Measurements from ENCODE around the gene MAN1C1. TPM values are rescaled to one million over a fixed set of nuclear protein-coding genes. Genes with fewer than 3 reads are reported as not detected.

The MAN1C1 gene
- polyA plus RNA-seq, 1 of the 3 experiments (the other 2 are of a cell fraction), result 0.20 TPM

DNA sequence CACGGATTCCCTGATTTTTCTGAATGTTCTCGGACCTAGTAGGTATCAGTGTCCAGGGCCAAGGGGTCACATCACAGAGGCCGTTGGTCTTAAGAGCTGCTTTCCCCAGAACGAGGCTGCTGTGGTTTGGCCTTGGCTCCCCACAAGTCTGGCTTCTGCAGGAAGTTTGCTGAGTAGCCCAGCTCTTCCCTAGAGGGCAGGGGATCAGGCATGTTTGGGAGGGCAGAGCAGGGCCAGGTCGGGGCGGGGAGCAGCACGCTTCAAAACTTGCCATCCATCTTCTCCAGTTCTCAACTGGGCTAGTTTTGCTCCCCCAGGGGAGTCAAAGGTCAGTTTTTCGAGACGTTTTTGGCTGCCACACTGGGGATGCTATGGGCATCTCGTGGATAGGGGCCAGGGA lies 37.0 kb downstream of the MAN1C1 start:
- Histone ChIP-seq H3K9ac (no peak overlapping the region), H3K4me1 (ENCODE audit: control insufficient read depth in 1 of 2, insufficient read depth in 2 of 2, low read depth in 1 of 2, low read length in 1 of 2) (peaks cover 0 to 3% of the 10 kb centered on the region in 2 experiments; a peak in 1 of 4 replicates), H3K4me2 (no peak overlapping the region), H3K9me3 (no peaks in the 10 kb centered on the region), H3K4me3 (ENCODE audit: low read depth in 2 of 2, low read length in 1 of 2) (no peak overlapping the region), H3K27ac (ENCODE audit: low read depth in 2 of 2, low read length in 1 of 2) (no peak overlapping the region), H3K9me2 (no peaks in the 10 kb centered on the region), H3K36me3 (replicated peaks in 1 of 2; ENCODE audit: control insufficient read depth in 1 of 2, insufficient read depth in 2 of 2, low read length in 1 of 2) (no peaks in the 10 kb centered on the region), H3K79me2 (ENCODE audit: insufficient read depth) (no peaks in the 10 kb centered on the region), H3K27me3 (ENCODE audit: insufficient read depth) (peaks cover 17% of the 10 kb centered on the region; the same call in 1 of the 2 replicates), H2AFZ (ENCODE audit: low read depth) (no peak overlapping the region), H4K20me1 (ENCODE audit: insufficient read depth) (no peaks in the 10 kb centered on the region), H3F3A (replicated peaks; ENCODE audit: insufficient read depth) (no peaks in the 10 kb centered on the region)
- DNase-seq, result peak; percentile 7
- WGBS (ENCODE audit: low lambda C conversion rate), result 36% methylated on average over 5 of the region's 10 CpGs
- ChIA-PET CTCF (interaction anchor here (0.6 to 1.5 kb wide), 4 partner anchors 35 to 59 kb away, joined by 3 to 6 read pairs (median 4); no protein-coding TSS in a partner anchor), POLR2A (no interaction called here)
- TF ChIP-seq POLR2AphosphoS5 (IDR thresholded peaks at IDR 0.05; ENCODE audit: low read depth, low read length) (no peak), TEAD4 (IDR thresholded peaks at IDR 0.05; ENCODE audit: borderline replicate concordance, insufficient read depth) (no peak), RAD21 (IDR thresholded peaks at IDR 0.05; ENCODE audit: low read length) (no peak), YY1 (IDR thresholded peaks at IDR 0.05; ENCODE audit: low read depth) (no peak), MXI1 (IDR thresholded peaks at IDR 0.05; ENCODE audit: low read depth, low read length) (no peak), MAX (IDR thresholded peaks at IDR 0.05; ENCODE audit: low read depth) (no peak), TAF1 (IDR thresholded peaks at IDR 0.05; ENCODE audit: borderline replicate concordance, low read depth, low read length) (no peak), TCF12 (IDR thresholded peaks at IDR 0.05) (no peak), SIN3A (IDR thresholded peaks at IDR 0.05; ENCODE audit: borderline replicate concordance, low read depth, low read length) (no peak), CHD2 (IDR thresholded peaks at IDR 0.05; ENCODE audit: low read length, partially characterized antibody) (no peak), FOXM1 (IDR thresholded peaks at IDR 0.05; ENCODE audit: low read depth) (no peak), FOSL2 (IDR thresholded peaks at IDR 0.05; ENCODE audit: borderline replicate concordance, low read depth) (no peak)
- TF ChIP-seq, protein P1, sequence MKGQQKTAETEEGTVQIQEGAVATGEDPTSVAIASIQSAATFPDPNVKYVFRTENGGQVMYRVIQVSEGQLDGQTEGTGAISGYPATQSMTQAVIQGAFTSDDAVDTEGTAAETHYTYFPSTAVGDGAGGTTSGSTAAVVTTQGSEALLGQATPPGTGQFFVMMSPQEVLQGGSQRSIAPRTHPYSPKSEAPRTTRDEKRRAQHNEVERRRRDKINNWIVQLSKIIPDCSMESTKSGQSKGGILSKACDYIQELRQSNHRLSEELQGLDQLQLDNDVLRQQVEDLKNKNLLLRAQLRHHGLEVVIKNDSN (IDR thresholded peaks at IDR 0.05; ENCODE audit: borderline replicate concordance, low read depth), result no peak
- TF ChIP-seq, protein P2, sequence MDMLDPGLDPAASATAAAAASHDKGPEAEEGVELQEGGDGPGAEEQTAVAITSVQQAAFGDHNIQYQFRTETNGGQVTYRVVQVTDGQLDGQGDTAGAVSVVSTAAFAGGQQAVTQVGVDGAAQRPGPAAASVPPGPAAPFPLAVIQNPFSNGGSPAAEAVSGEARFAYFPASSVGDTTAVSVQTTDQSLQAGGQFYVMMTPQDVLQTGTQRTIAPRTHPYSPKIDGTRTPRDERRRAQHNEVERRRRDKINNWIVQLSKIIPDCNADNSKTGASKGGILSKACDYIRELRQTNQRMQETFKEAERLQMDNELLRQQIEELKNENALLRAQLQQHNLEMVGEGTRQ (IDR thresholded peaks at IDR 0.05; ENCODE audit: borderline replicate concordance, low read depth, low read length), result no peak

DNA sequence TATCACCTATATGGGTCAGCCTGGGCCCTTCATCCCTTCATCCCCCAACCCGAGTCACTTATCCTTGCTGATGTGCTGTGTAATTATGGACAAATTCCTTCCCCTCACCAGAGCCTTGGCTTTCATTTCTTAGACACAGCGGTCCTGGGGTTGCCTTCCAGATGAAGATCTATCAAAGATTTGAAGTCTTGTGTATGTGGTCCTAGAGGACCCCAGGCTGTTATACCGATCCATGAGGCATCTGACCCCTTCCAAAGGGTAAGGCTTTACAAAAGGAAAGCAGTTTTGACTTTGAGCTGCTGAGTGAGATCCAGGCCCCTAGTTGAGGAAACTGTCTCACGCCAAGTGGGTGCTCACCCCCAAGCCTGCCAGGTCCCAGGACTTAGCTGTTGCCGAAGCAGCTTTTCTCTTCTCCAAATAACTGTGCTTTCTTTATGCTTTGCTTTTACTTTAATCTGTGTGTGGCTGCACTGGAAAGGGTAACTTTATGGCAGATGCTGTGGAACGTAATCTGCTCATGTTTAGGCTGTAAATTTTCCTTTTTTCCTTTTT lies 37.6 kb downstream of the MAN1C1 start:
- no peak overlapping the region for H3K4me3 ChIP-seq (ENCODE audit: low read depth in 2 of 2, low read length in 1 of 2)
- H3K79me2 ChIP-seq (ENCODE audit: insufficient read depth), result no peaks in the 10 kb centered on the region
- ChIA-PET POLR2A (no interaction called here), CTCF (interaction anchor here (0.6 to 1.5 kb wide), 4 partner anchors 11 to 90 kb away, joined by 3 to 4 read pairs (median 3); no protein-coding TSS in a partner anchor)
- peaks cover 17% of the 10 kb centered on the region; the same call in 1 of the 2 replicates for H3K27me3 ChIP-seq (ENCODE audit: insufficient read depth)
- no peaks in the 10 kb centered on the region for H3F3A ChIP-seq (replicated peaks; ENCODE audit: insufficient read depth)
- 74% methylated on average over 6 of the region's 6 CpGs for WGBS (ENCODE audit: low lambda C conversion rate)
- no peaks in the 10 kb centered on the region for H3K9me2 ChIP-seq
- no peak overlapping the region for H3K4me2 ChIP-seq
- H2AFZ ChIP-seq (ENCODE audit: low read depth), result no peak overlapping the region
- peaks cover 0 to 9% of the 10 kb centered on the region in 2 experiments; a peak in 1 of 4 replicates for H3K4me1 ChIP-seq (ENCODE audit: control insufficient read depth in 1 of 2, insufficient read depth in 2 of 2, low read depth in 1 of 2, low read length in 1 of 2)
- no peaks in the 10 kb centered on the region for H3K36me3 ChIP-seq (replicated peaks in 1 of 2; ENCODE audit: control insufficient read depth in 1 of 2, insufficient read depth in 2 of 2, low read length in 1 of 2)
- no peaks in the 10 kb centered on the region for H4K20me1 ChIP-seq (ENCODE audit: insufficient read depth)
- H3K9me3 ChIP-seq, result no peaks in the 10 kb centered on the region
- TF ChIP-seq MXI1 (IDR thresholded peaks at IDR 0.05; ENCODE audit: low read depth, low read length) (no peak), RAD21 (IDR thresholded peaks at IDR 0.05; ENCODE audit: low read length) (no peak), RXRA (IDR thresholded peaks at IDR 0.05; ENCODE audit: borderline replicate concordance, low read depth) (no peak), FOSL2 (IDR thresholded peaks at IDR 0.05; ENCODE audit: borderline replicate concordance, low read depth) (no peak), EZH2phosphoT487 (IDR thresholded peaks at IDR 0.05; ENCODE audit: borderline replicate concordance, low read depth) (no peak)
- TF ChIP-seq, protein P3, sequence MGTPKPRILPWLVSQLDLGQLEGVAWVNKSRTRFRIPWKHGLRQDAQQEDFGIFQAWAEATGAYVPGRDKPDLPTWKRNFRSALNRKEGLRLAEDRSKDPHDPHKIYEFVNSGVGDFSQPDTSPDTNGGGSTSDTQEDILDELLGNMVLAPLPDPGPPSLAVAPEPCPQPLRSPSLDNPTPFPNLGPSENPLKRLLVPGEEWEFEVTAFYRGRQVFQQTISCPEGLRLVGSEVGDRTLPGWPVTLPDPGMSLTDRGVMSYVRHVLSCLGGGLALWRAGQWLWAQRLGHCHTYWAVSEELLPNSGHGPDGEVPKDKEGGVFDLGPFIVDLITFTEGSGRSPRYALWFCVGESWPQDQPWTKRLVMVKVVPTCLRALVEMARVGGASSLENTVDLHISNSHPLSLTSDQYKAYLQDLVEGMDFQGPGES (IDR thresholded peaks at IDR 0.05; ENCODE audit: low read depth, low read length), result no peak
- TF ChIP-seq, protein P4, sequence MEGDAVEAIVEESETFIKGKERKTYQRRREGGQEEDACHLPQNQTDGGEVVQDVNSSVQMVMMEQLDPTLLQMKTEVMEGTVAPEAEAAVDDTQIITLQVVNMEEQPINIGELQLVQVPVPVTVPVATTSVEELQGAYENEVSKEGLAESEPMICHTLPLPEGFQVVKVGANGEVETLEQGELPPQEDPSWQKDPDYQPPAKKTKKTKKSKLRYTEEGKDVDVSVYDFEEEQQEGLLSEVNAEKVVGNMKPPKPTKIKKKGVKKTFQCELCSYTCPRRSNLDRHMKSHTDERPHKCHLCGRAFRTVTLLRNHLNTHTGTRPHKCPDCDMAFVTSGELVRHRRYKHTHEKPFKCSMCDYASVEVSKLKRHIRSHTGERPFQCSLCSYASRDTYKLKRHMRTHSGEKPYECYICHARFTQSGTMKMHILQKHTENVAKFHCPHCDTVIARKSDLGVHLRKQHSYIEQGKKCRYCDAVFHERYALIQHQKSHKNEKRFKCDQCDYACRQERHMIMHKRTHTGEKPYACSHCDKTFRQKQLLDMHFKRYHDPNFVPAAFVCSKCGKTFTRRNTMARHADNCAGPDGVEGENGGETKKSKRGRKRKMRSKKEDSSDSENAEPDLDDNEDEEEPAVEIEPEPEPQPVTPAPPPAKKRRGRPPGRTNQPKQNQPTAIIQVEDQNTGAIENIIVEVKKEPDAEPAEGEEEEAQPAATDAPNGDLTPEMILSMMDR (IDR thresholded peaks at IDR 0.05), result no peak
- no peak overlapping the region for H3K27ac ChIP-seq (ENCODE audit: low read depth in 2 of 2, low read length in 1 of 2)
- DNase-seq, result no peak
- no peak overlapping the region for H3K9ac ChIP-seq
